ENCODE data around the gene ZSWIM1. TPM values are rescaled to one million over a fixed set of nuclear protein-coding genes. Genes with fewer than 3 reads are reported as not detected.
A peak's percentile ranks its signal among the peaks of the same experiment; 100 is the strongest.

The ZSWIM1 gene
- total and polyA plus RNA-seq, 2 of the 13 experiments (the other 11 are each of a cell fraction or from before 2014, with no cell fraction given), result 9.5 to 11.7 TPM

DNA sequence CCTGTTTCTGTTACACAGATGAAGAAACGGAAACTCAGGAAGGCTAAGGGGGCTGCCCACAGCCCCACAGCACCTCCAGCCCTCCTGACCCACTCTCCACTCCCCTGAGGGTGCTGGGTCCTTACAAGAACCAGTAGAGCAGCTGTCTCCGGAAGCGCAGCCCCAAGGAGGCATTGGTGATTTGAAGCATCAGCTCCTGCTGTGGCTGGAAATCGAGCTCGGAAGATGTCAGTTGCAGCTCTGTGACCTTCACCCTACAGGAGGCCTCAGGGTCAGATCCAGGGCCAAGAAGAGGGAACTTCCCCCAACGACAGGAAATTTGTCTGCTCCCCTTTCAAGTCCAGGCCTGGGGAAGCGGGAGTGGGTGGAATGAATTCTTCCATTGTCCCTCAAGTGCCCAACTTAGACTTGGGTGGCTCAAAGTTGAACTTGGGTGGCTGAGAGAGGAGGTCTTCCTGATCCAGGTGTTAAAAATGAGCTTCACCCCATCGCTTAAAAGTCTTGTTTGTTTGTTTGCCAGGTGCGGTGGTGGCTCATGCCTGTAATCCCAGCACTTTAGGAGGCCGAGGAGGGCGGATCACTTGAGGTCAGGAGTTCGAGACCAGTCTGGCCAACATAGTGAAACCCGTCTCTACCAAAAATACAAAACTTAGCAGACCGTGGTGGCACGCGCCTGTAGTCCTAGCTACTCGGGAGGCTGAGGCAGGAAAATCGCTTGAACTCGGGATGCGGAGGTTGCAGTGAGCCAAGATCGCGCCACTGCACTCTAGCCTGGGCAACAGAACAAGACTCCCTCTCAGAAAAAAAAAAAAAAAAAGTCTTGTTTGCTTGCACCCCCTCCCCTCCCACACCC lies 29.0 kb downstream of the ZSWIM1 start (continued):
- TF ChIP-seq, protein P1, sequence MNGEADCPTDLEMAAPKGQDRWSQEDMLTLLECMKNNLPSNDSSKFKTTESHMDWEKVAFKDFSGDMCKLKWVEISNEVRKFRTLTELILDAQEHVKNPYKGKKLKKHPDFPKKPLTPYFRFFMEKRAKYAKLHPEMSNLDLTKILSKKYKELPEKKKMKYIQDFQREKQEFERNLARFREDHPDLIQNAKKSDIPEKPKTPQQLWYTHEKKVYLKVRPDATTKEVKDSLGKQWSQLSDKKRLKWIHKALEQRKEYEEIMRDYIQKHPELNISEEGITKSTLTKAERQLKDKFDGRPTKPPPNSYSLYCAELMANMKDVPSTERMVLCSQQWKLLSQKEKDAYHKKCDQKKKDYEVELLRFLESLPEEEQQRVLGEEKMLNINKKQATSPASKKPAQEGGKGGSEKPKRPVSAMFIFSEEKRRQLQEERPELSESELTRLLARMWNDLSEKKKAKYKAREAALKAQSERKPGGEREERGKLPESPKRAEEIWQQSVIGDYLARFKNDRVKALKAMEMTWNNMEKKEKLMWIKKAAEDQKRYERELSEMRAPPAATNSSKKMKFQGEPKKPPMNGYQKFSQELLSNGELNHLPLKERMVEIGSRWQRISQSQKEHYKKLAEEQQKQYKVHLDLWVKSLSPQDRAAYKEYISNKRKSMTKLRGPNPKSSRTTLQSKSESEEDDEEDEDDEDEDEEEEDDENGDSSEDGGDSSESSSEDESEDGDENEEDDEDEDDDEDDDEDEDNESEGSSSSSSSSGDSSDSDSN (CRISPR knock-in tag; IDR thresholded peaks at IDR 0.05), result no peak
- TF ChIP-seq SUZ12 (IDR thresholded peaks at IDR 0.05; ENCODE audit: low read depth, low read length) (no peak), ATM (IDR thresholded peaks at IDR 0.05; ENCODE audit: borderline replicate concordance) (no peak), KDM4B (CRISPR knock-in tag; IDR thresholded peaks at IDR 0.05) (no peak), NONO (IDR thresholded peaks at IDR 0.05) (no peak), NONO (CRISPR knock-in tag; conservative IDR thresholded peaks at IDR 0.05) (no peak; the same call in none of the 2 replicates), THAP11 (CRISPR knock-in tag; IDR thresholded peaks at IDR 0.05) (peak; percentile 27; the same call in 1 of the 2 replicates), ETV5 (CRISPR knock-in tag; IDR thresholded peaks at IDR 0.05; ENCODE audit: borderline replicate concordance) (peak; percentile 77), GABPB1 (CRISPR knock-in tag; IDR thresholded peaks at IDR 0.05) (no peak; the same call in 1 of the 2 replicates), ZNF891 (CRISPR knock-in tag; IDR thresholded peaks at IDR 0.05) (peak; percentile 8; the same call in 1 of the 2 replicates), RNF2 (conservative IDR thresholded peaks at IDR 0.05; ENCODE audit: low read depth) (0 out of 2 replicates have a peak, but pooled peaks have one; percentile 17)
- TF ChIP-seq, protein P2, sequence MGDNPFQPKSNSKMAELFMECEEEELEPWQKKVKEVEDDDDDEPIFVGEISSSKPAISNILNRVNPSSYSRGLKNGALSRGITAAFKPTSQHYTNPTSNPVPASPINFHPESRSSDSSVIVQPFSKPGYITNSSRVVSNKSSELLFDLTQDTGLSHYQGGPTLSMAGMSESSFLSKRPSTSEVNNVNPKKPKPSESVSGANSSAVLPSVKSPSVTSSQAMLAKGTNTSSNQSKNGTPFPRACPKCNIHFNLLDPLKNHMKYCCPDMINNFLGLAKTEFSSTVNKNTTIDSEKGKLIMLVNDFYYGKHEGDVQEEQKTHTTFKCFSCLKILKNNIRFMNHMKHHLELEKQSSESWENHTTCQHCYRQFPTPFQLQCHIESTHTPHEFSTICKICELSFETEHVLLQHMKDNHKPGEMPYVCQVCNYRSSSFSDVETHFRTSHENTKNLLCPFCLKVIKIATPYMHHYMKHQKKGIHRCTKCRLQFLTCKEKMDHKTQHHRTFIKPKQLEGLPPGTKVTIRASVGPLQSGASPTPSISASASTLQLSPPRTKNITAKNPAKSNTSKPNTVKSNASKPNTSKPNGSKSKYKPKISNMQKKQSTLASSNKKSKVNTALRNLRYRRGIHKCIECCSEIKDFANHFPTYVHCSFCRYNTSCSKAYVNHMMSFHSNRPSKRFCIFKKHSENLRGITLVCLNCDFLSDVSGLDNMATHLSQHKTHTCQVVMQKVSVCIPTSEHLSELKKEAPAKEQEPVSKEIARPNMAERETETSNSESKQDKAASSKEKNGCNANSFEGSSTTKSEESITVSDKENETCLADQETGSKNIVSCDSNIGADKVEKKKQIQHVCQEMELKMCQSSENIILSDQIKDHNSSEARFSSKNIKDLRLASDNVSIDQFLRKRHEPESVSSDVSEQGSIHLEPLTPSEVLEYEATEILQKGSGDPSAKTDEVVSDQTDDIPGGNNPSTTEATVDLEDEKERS (CRISPR knock-in tag; IDR thresholded peaks at IDR 0.05), result peak; percentile 53; the same call in 1 of the 2 replicates
- TF ChIP-seq, protein P3, sequence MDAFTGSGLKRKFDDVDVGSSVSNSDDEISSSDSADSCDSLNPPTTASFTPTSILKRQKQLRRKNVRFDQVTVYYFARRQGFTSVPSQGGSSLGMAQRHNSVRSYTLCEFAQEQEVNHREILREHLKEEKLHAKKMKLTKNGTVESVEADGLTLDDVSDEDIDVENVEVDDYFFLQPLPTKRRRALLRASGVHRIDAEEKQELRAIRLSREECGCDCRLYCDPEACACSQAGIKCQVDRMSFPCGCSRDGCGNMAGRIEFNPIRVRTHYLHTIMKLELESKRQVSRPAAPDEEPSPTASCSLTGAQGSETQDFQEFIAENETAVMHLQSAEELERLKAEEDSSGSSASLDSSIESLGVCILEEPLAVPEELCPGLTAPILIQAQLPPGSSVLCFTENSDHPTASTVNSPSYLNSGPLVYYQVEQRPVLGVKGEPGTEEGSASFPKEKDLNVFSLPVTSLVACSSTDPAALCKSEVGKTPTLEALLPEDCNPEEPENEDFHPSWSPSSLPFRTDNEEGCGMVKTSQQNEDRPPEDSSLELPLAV (CRISPR knock-in tag; conservative IDR thresholded peaks at IDR 0.05; ENCODE audit: low read depth), result no peak
- TF ChIP-seq, protein P4, sequence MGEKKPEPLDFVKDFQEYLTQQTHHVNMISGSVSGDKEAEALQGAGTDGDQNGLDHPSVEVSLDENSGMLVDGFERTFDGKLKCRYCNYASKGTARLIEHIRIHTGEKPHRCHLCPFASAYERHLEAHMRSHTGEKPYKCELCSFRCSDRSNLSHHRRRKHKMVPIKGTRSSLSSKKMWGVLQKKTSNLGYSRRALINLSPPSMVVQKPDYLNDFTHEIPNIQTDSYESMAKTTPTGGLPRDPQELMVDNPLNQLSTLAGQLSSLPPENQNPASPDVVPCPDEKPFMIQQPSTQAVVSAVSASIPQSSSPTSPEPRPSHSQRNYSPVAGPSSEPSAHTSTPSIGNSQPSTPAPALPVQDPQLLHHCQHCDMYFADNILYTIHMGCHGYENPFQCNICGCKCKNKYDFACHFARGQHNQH (CRISPR knock-in tag; IDR thresholded peaks at IDR 0.05), result no peak
- TF ChIP-seq, protein P5, sequence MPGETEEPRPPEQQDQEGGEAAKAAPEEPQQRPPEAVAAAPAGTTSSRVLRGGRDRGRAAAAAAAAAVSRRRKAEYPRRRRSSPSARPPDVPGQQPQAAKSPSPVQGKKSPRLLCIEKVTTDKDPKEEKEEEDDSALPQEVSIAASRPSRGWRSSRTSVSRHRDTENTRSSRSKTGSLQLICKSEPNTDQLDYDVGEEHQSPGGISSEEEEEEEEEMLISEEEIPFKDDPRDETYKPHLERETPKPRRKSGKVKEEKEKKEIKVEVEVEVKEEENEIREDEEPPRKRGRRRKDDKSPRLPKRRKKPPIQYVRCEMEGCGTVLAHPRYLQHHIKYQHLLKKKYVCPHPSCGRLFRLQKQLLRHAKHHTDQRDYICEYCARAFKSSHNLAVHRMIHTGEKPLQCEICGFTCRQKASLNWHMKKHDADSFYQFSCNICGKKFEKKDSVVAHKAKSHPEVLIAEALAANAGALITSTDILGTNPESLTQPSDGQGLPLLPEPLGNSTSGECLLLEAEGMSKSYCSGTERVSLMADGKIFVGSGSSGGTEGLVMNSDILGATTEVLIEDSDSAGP (CRISPR knock-in tag; IDR thresholded peaks at IDR 0.05; ENCODE audit: borderline replicate concordance), result peak; percentile 78
- TF ChIP-seq, protein P6, sequence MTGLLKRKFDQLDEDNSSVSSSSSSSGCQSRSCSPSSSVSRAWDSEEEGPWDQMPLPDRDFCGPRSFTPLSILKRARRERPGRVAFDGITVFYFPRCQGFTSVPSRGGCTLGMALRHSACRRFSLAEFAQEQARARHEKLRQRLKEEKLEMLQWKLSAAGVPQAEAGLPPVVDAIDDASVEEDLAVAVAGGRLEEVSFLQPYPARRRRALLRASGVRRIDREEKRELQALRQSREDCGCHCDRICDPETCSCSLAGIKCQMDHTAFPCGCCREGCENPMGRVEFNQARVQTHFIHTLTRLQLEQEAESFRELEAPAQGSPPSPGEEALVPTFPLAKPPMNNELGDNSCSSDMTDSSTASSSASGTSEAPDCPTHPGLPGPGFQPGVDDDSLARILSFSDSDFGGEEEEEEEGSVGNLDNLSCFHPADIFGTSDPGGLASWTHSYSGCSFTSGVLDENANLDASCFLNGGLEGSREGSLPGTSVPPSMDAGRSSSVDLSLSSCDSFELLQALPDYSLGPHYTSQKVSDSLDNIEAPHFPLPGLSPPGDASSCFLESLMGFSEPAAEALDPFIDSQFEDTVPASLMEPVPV (CRISPR knock-in tag; IDR thresholded peaks at IDR 0.05), result no peak
